Kidney (tissue), 14 donors: ENCODE data around the gene ZC3H12C. TPM values are rescaled to one million over a fixed set of nuclear protein-coding genes. Genes with fewer than 3 reads are reported as not detected.

Experiments used
- DNase-seq, 5 donors: peaks; one replicate each; pipeline ENCODE4 v3.0.0-alpha.2; 2013 to 2020
- FAIRE-seq: peaks from 2 replicates; lab custom pipeline; 2012; peaks lifted over from hg19 to GRCh38; lab: Jason Lieb, UNC
- H3K27ac ChIP-seq, 2 donors: one replicate each; pipeline ENCODE4 v1.7.0; 2013; ENCODE audit warnings: low read depth in 2 of 2, low read length in 2 of 2, inconsistent platforms in 1 of 2
- H3K27me3 ChIP-seq: one replicate; pipeline ENCODE4 v1.7.1; 2013; ENCODE audit warnings: low read length, inconsistent platforms; ENCODE audit not compliant: control insufficient read depth, insufficient read depth
- H3K36me3 ChIP-seq, 3 donors: one replicate each; pipeline versions ENCODE4 v1.7.0 to v1.7.1; 2013; ENCODE audit warnings: low read length in 3 of 3, control low read depth in 1 of 3, inconsistent platforms in 1 of 3; ENCODE audit not compliant: insufficient read depth in 3 of 3, control insufficient read depth in 2 of 3
- H3K4me1 ChIP-seq, 3 donors: one replicate each; pipeline versions ENCODE4 v1.7.0 to v1.7.1; 2013; ENCODE audit warnings: low read length in 3 of 3, inconsistent platforms in 1 of 3, low read depth in 1 of 3; ENCODE audit not compliant: control insufficient read depth in 2 of 3, insufficient read depth in 2 of 3
- H3K4me3 ChIP-seq, 3 donors: one replicate each; pipeline versions ENCODE4 v1.7.0 to v1.8.1; 2013; ENCODE audit warnings: low read length in 3 of 3, control low read depth in 1 of 3, inconsistent platforms in 1 of 3
- H3K9ac ChIP-seq, 3 donors: one replicate each; pipeline versions ENCODE4 v1.7.0 to v1.7.1; 2013; ENCODE audit warnings: low read length in 3 of 3, control low read depth in 1 of 3, inconsistent platforms in 1 of 3
- H3K9me3 ChIP-seq, 3 donors: one replicate each; pipeline versions ENCODE4 v1.7.0 to v1.7.1; 2013; ENCODE audit warnings: low read length in 3 of 3, control low read depth in 1 of 3, inconsistent platforms in 1 of 3; ENCODE audit not compliant: control insufficient read depth in 2 of 3, insufficient read depth in 1 of 3
- CTCF ChIP-seq: IDR thresholded peaks from 3 replicates; pipeline ENCODE4 v1.5.1; 2012; ENCODE audit warnings: mild to moderate bottlenecking, moderate library complexity, borderline replicate concordance; ENCODE audit not compliant: insufficient read depth; ENCODE audit errors: extremely low read depth
- intact Hi-C: fragments of 100-400 bp; cut with DNase I; formaldehyde crosslinking; loops from one replicate; pipeline ENCODE4 v1.11.1; 2022
- polyA plus RNA-seq: library from polyadenylated mRNA; stranded (reverse); fragments of 350-450 nt; fragmentation: Illumina TruSeq; extraction: RNeasy Lipid Tissue Mini Kit (QIAGEN cat#74804); gene quantifications from one replicate; pipeline ENCODE4 v1.2.3, GENCODE V29; 2014; ENCODE audit warnings: low read depth, low replicate concordance; ENCODE audit not compliant: insufficient read depth
- total RNA-seq: library from RNA; stranded (reverse); fragmentation: NEBNext Ultra II Directional; extraction: Animal tissue kit (Norgen Biotek cat#: 25700); gene quantifications from one replicate; pipeline ENCODE4 v1.2.1, GENCODE V29; 2021
- donor health status: control.
- donor health status: control.
- donor health status: control.
- donor health status: control.
- donor health status: control.
- donor health status: DM: yes; HTN: yes; CAD: no.
- donor health status: Normal renal cell carcinoma (clear cell type).

ZC3H12C gene
- total and polyA plus RNA-seq, 2 donors from 2014 or later, result 2.3 to 14.3 TPM

GRCh38 chr11:110126936-110127335, 33.7 kb downstream of the ZC3H12C start:
- Histone ChIP-seq H3K27me3 (no peaks in the 10 kb centered on the region), H3K9me3 (no peaks in the 10 kb centered on the region)
- intact Hi-C loops, result no loop called here

DNA sequence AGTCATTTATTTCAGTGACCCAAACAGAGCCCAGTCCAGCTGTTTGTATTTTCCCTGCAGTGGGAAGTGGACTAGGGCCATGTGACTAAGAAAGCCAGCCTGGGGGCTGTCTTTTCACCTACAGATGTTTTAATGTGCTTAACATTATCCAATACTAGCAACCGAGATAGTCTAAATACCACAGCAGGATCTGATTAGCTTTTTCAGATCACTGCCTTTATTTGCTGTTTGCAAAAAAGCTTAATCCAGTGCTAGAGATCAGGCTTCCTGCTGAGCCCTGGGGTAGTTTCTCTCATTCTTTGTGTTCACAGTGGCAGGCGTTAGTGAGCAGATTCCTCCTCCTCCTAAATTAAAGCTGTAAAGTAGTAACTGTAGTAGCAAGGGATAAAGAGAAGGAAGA, 35.0 kb downstream of the ZC3H12C start:
- intact Hi-C loops, result no loop called here
- Histone ChIP-seq H3K36me3 (no peaks in the 10 kb centered on the region), H3K27ac (no peak overlapping the region), H3K4me3 (no peak overlapping the region), H3K9me3 (no peaks in the 10 kb centered on the region), H3K27me3 (no peaks in the 10 kb centered on the region), H3K9ac (peak overlapping the region in 1 of 3 donors; percentile 22), H3K4me1 (peaks cover 0 to 9% (median 2%) of the 10 kb centered on the region in 3 donors)
- no peak for TF ChIP-seq CTCF
- DNase-seq, result peak in 2 of 5 donors; percentile 26 to 37
- FAIRE-seq, result no peak

More at GRCh38 chr11:110126936-110127335, 33.7 kb downstream of the ZC3H12C start:
- H3K4me1 ChIP-seq, result peaks cover 0 to 9% (median 2%) of the 10 kb centered on the region in 3 donors
- no peak overlapping the region for H3K9ac ChIP-seq
- FAIRE-seq (no peak), DNase-seq (no peak)
- H3K27ac ChIP-seq, result no peak overlapping the region
- H3K4me3 ChIP-seq, result no peak overlapping the region
- no peaks in the 10 kb centered on the region for H3K36me3 ChIP-seq
- no peak for TF ChIP-seq CTCF

GRCh38 chr11:110130642-110131238, 37.5 kb downstream of the ZC3H12C start:
- H3K27me3 ChIP-seq, result no peaks in the 10 kb centered on the region
- TF ChIP-seq CTCF, result no peak
- FAIRE-seq (no peak), DNase-seq (peak in 4 of 5 donors; percentile 35 to 73 (median 58))
- H3K4me3 ChIP-seq, result no peak overlapping the region
- no peak overlapping the region for H3K27ac ChIP-seq
- no peak overlapping the region for H3K9ac ChIP-seq
- intact Hi-C loops, result loop anchor here (10.0 kb wide), 1 partner anchor 1174 kb away; no protein-coding TSS in a partner anchor
- H3K9me3 ChIP-seq, result no peaks in the 10 kb centered on the region
- no peaks in the 10 kb centered on the region for H3K36me3 ChIP-seq
- H3K4me1 ChIP-seq, result peaks cover 0 to 9% (median 2%) of the 10 kb centered on the region in 3 donors
